GM12878 (cell line): Measurements from ENCODE around the gene SPA17. TPM values are rescaled to one million over a fixed set of nuclear protein-coding genes. Genes with fewer than 3 reads are reported as not detected.

Experiments
- ASH2L ChIP-seq: fragments of 300-600, 200-600 bp; sonication (generic); IDR thresholded peaks from 2 replicates; pipeline ENCODE4 v1.6.1; 2017; ENCODE audit warnings: low read depth, mild to moderate bottlenecking, borderline replicate concordance
- BACH1 ChIP-seq: fragments of 450-650 bp; IDR thresholded peaks from 2 replicates; pipeline ENCODE4 v1.6.1; 2017; ENCODE audit warnings: mild to moderate bottlenecking, borderline replicate concordance
- CBFB ChIP-seq: IDR thresholded peaks from 2 replicates; pipeline ENCODE4 v1.6.1; 2016; ENCODE audit warnings: antibody characterized with exemption, low read depth
- CBX3 ChIP-seq: fragments of 200-600 bp; sonication (generic); IDR thresholded peaks from 2 replicates; pipeline ENCODE4 v1.6.1; 2016; ENCODE audit warnings: low read depth, borderline replicate concordance
- FOXK2 ChIP-seq: fragments of 450-650 bp; IDR thresholded peaks from 2 replicates; pipeline ENCODE4 v1.6.1; 2017; ENCODE audit warnings: mild to moderate bottlenecking, moderate library complexity
- GABPA ChIP-seq: IDR thresholded peaks from 2 replicates; pipeline ENCODE4 v1.6.1; 2014; ENCODE audit warnings: antibody characterized with exemption, low read depth, mild to moderate bottlenecking, inconsistent platforms
- HCFC1 ChIP-seq: fragments of 150-350 bp; IDR thresholded peaks from 2 replicates; pipeline ENCODE4 v1.6.1; 2014; ENCODE audit warnings: low read length
- HDAC6 ChIP-seq: fragments of 200-600 bp; sonication (generic); IDR thresholded peaks from one replicate; pipeline ENCODE4 v1.8.0; 2017; ENCODE audit warnings: antibody characterized with exemption; ENCODE audit not compliant: unreplicated experiment
- HDGF ChIP-seq: fragments of 450-650 bp; IDR thresholded peaks from 2 replicates; pipeline ENCODE4 v1.6.1; 2016; ENCODE audit warnings: antibody characterized with exemption
- KDM1A ChIP-seq: fragments of 200-600 bp; sonication (generic); IDR thresholded peaks from 2 replicates; pipeline ENCODE4 v1.6.1; 2016; ENCODE audit warnings: borderline replicate concordance
- MTA2 ChIP-seq: fragments of 450-650 bp; IDR thresholded peaks from 2 replicates; pipeline ENCODE4 v1.6.1; 2016; ENCODE audit warnings: low read depth, mild to moderate bottlenecking, moderate library complexity
- NR2C2 ChIP-seq: IDR thresholded peaks from 2 replicates; pipeline ENCODE4 v1.6.1; 2011; ENCODE audit warnings: borderline replicate concordance, low read depth; ENCODE audit not compliant: control insufficient read depth, insufficient read length
- RCOR1 ChIP-seq: conservative IDR thresholded peaks from 2 replicates; pipeline ENCODE4 v1.6.1; 2012; ENCODE audit warnings: low read depth, low read length, improper control_type of control experiment
- RFX5 ChIP-seq: IDR thresholded peaks from 2 replicates; pipeline ENCODE4 v1.6.1; 2011; ENCODE audit warnings: low read depth, low read length, improper control_type of control experiment
- RUNX3 ChIP-seq: IDR thresholded peaks from 2 replicates; pipeline ENCODE4 v1.6.1; 2012; ENCODE audit warnings: low read length, inconsistent platforms
- TAF1 ChIP-seq: IDR thresholded peaks from 2 replicates; pipeline ENCODE4 v1.6.1; 2011; ENCODE audit warnings: mild to moderate bottlenecking, low read depth, low read length, borderline replicate concordance
- ZNF384 ChIP-seq: IDR thresholded peaks from 2 replicates; pipeline ENCODE4 v1.6.1; 2012; ENCODE audit warnings: low read depth, mild to moderate bottlenecking, low read length, improper control_type of control experiment, borderline replicate concordance
- polyA plus RNA-seq, 11 experiments: library from polyadenylated mRNA; depleted of rRNA in 4 of 11; unstranded in 6 of 11; stranded (reverse) in 5 of 11; fragments of >200 nt; fragmentation: Nextera tagmentation in 4 of 11; fragmentation: Illumina TruSeq in 1 of 11; extraction: Ambion mirVana in 4 of 11; extraction: Trizol in 1 of 11; gene quantifications; 1 replicate in 1 of 11; 2 replicates in 10 of 11; pipeline versions ENCODE4 v1.2.1 to v1.2.3, GENCODE V29; 2011 to 2016; ENCODE audit warnings: inconsistent platforms in 2 of 11, missing spikeins in 2 of 11, low read depth in 1 of 11
- total RNA-seq, 4 experiments: library from RNA; depleted of rRNA in 3 of 4; stranded (reverse); fragments of >200 nt in 3 of 4; fragmentation: Illumina TruSeq in 1 of 4; extraction: Trizol in 1 of 4; gene quantifications; 2 replicates each; pipeline versions ENCODE4 v1.2.1 to v1.2.3, GENCODE V29; 2013 to 2021
- TF ChIP-seq, protein P1 (sequence below), 3 experiments: IDR thresholded peaks in 2 of 3; conservative IDR thresholded peaks in 1 of 3; 2 replicates each; pipeline ENCODE4 v1.5.1; 2011; ENCODE audit warnings: low read depth in 3 of 3, low read length in 3 of 3, mild to moderate bottlenecking in 3 of 3, control low read depth in 2 of 3, moderate library complexity in 2 of 3, inconsistent platforms in 1 of 3, mixed read lengths in 1 of 3; ENCODE audit not compliant: control insufficient read depth in 2 of 3, insufficient read depth in 1 of 3; ENCODE audit errors: extremely low read depth in 1 of 3
- TF ChIP-seq, protein P2 (sequence below): fragments of 450-650 bp; IDR thresholded peaks from 2 replicates; pipeline ENCODE4 v1.6.1; 2017; ENCODE audit warnings: borderline replicate concordance
- TF ChIP-seq, protein P3 (sequence below): IDR thresholded peaks from 2 replicates; pipeline ENCODE4 v1.6.1; 2011; ENCODE audit warnings: mild to moderate bottlenecking, low read depth, low read length, moderate library complexity; ENCODE audit not compliant: insufficient replicate concordance
- TF ChIP-seq, protein P4 (sequence below): IDR thresholded peaks from 2 replicates; pipeline ENCODE4 v1.6.1; 2012; ENCODE audit warnings: low read depth, low read length, improper control_type of control experiment
- TF ChIP-seq, protein P5 (sequence below): fragments of 150-350 bp; IDR thresholded peaks from 2 replicates; pipeline ENCODE4 v1.6.1; 2014; ENCODE audit warnings: mild to moderate bottlenecking, low read depth, low read length

The SPA17 gene
- total and polyA plus RNA-seq, 10 of the 15 experiments (the other 5 are each of a cell fraction or from before 2014, with no cell fraction given), result 2.9 to 13.2 (median 8.5) TPM

DNA sequence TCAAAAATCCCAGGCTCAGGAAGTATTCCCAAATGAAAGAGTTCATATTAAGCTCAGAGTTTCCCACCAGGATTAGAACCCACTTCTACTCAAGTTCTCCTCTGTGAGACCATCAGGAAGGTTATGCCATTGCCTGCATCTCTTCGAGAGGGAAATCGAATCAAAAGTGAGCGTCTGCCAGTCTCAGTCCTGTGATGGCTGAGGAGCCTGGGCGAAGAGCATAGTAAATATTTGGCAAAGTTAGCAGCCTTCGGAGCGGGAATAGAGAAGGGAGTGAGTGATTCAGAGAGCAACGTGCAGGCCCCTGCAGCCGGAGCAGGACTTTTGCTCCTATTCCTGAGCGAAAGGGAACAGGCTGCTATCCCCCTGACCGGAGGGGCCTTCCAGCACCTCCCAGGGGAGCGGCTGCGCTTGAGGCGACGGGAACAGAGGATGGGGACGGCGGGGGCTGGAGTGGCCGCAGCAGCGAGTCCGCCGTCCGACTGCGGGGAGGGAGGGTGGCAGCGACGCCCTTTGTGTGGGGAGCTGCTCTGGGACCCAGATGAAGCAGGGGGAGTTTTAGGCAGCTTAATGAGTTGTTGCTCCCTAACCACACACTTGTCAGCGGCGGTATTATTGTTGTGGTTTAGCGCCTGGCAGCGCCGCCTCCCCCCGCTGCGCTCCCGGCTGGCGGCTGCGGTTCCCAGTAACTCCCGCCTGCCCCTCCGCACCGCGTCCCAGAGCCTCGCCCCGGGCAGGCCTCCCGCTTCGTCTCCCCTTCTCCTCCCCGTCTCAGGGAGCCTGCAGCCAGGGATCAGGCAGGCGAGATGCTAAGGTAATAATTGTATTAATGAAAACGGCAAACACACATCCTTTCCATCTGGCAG is 44.3 kb downstream of the SPA17 start (continued):
- TF ChIP-seq, protein P1, sequence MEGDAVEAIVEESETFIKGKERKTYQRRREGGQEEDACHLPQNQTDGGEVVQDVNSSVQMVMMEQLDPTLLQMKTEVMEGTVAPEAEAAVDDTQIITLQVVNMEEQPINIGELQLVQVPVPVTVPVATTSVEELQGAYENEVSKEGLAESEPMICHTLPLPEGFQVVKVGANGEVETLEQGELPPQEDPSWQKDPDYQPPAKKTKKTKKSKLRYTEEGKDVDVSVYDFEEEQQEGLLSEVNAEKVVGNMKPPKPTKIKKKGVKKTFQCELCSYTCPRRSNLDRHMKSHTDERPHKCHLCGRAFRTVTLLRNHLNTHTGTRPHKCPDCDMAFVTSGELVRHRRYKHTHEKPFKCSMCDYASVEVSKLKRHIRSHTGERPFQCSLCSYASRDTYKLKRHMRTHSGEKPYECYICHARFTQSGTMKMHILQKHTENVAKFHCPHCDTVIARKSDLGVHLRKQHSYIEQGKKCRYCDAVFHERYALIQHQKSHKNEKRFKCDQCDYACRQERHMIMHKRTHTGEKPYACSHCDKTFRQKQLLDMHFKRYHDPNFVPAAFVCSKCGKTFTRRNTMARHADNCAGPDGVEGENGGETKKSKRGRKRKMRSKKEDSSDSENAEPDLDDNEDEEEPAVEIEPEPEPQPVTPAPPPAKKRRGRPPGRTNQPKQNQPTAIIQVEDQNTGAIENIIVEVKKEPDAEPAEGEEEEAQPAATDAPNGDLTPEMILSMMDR (IDR thresholded peaks at IDR 0.05 in 2 of 3, conservative IDR thresholded peaks at IDR 0.05 in 1 of 3; ENCODE audit: control insufficient read depth in 2 of 3, extremely low read depth in 1 of 3, insufficient read depth in 1 of 3, low read depth in 3 of 3, low read length in 3 of 3), result no peak
- TF ChIP-seq, protein P2, sequence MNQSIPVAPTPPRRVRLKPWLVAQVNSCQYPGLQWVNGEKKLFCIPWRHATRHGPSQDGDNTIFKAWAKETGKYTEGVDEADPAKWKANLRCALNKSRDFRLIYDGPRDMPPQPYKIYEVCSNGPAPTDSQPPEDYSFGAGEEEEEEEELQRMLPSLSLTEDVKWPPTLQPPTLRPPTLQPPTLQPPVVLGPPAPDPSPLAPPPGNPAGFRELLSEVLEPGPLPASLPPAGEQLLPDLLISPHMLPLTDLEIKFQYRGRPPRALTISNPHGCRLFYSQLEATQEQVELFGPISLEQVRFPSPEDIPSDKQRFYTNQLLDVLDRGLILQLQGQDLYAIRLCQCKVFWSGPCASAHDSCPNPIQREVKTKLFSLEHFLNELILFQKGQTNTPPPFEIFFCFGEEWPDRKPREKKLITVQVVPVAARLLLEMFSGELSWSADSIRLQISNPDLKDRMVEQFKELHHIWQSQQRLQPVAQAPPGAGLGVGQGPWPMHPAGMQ, result no peak
- TF ChIP-seq FOXK2 (no peak), CBFB (no peak), NR2C2 (no peak), GABPA (no peak), HCFC1 (no peak), HDGF (no peak), TAF1 (no peak), MTA2 (peak; percentile 70), CBX3 (no peak), HDAC6 (no peak), RCOR1 (no peak), RUNX3 (peak; percentile 65), BACH1 (no peak), ASH2L (no peak), RFX5 (no peak), KDM1A (no peak), ZNF384 (no peak)
- TF ChIP-seq, protein P3, sequence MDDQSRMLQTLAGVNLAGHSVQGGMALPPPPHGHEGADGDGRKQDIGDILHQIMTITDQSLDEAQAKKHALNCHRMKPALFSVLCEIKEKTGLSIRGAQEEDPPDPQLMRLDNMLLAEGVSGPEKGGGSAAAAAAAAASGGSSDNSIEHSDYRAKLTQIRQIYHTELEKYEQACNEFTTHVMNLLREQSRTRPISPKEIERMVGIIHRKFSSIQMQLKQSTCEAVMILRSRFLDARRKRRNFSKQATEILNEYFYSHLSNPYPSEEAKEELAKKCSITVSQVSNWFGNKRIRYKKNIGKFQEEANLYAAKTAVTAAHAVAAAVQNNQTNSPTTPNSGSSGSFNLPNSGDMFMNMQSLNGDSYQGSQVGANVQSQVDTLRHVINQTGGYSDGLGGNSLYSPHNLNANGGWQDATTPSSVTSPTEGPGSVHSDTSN, result no peak
- TF ChIP-seq, protein P4, sequence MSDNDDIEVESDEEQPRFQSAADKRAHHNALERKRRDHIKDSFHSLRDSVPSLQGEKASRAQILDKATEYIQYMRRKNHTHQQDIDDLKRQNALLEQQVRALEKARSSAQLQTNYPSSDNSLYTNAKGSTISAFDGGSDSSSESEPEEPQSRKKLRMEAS, result no peak
- TF ChIP-seq, protein P5, sequence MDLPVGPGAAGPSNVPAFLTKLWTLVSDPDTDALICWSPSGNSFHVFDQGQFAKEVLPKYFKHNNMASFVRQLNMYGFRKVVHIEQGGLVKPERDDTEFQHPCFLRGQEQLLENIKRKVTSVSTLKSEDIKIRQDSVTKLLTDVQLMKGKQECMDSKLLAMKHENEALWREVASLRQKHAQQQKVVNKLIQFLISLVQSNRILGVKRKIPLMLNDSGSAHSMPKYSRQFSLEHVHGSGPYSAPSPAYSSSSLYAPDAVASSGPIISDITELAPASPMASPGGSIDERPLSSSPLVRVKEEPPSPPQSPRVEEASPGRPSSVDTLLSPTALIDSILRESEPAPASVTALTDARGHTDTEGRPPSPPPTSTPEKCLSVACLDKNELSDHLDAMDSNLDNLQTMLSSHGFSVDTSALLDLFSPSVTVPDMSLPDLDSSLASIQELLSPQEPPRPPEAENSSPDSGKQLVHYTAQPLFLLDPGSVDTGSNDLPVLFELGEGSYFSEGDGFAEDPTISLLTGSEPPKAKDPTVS, result no peak
